Measurements from ENCODE around the gene CFAP61. TPM values are rescaled to one million over a fixed set of nuclear protein-coding genes. Genes with fewer than 3 reads are reported as not detected.

The CFAP61 gene
- total RNA-seq, 1 donor from 2014 or later = not detected

GRCh38 chr20:20219016-20219415 is 166.7 kb downstream of the CFAP61 start:
- no peak for DNase-seq (ENCODE audit: low spot score)
- peaks cover 14% of the 10 kb centered on the region for H3K27me3 Mint-ChIP-seq (ENCODE audit: low read depth)
- H3K4me3 Mint-ChIP-seq (ENCODE audit: unreplicated experiment) = no peak overlapping the region
- no peaks in the 10 kb centered on the region for H3K36me3 Mint-ChIP-seq (ENCODE audit: low read depth)
- no peaks in the 10 kb centered on the region for H3K4me1 Mint-ChIP-seq (ENCODE audit: low read depth)
- H3K27ac Mint-ChIP-seq (ENCODE audit: unreplicated experiment) = no peak overlapping the region
- no peak for TF ChIP-seq CTCF (IDR thresholded peaks at IDR 0.05)
- H3K9me3 Mint-ChIP-seq (ENCODE audit: low read depth) = peaks cover 9% of the 10 kb centered on the region

GRCh38 chr20:20220134-20220533 is 167.8 kb downstream of the CFAP61 start:
- Mint-ChIP-seq H3K27me3 (ENCODE audit: low read depth) (peaks cover 9% of the 10 kb centered on the region), H3K27ac (ENCODE audit: unreplicated experiment) (no peak overlapping the region), H3K9me3 (ENCODE audit: low read depth) (peaks cover 9% of the 10 kb centered on the region), H3K4me1 (ENCODE audit: low read depth) (peaks cover 4% of the 10 kb centered on the region), H3K36me3 (ENCODE audit: low read depth) (no peaks in the 10 kb centered on the region), H3K4me3 (ENCODE audit: unreplicated experiment) (no peak overlapping the region)
- TF ChIP-seq CTCF (IDR thresholded peaks at IDR 0.05) = no peak
- DNase-seq (ENCODE audit: low spot score) = no peak

DNA sequence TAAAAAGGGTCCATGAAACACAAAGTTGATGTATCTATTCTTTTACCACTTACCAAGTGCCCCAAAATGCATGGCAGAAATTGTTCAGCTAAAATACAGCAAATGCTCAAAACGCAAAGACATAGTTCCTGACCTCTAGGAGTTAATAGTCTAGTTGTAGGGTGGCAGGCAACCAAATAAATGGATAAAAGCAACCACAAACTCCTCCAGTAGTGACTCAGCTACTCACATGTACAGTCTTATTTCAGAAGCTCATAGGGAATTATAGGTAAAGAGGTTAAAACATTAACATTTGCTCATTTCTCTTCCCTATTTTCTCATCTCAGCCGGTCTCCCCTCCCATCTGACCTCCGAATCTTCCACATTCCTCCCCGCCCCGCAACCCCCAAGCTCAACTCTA is 171.6 kb downstream of the CFAP61 start:
- peaks cover 17% of the 10 kb centered on the region for H3K9me3 Mint-ChIP-seq (ENCODE audit: low read depth)
- H3K4me1 Mint-ChIP-seq (ENCODE audit: low read depth) = peaks cover 6% of the 10 kb centered on the region
- H3K36me3 Mint-ChIP-seq (ENCODE audit: low read depth) = no peaks in the 10 kb centered on the region
- no peak for TF ChIP-seq CTCF (IDR thresholded peaks at IDR 0.05)
- DNase-seq (ENCODE audit: low spot score) = no peak
- H3K27ac Mint-ChIP-seq (ENCODE audit: unreplicated experiment) = no peak overlapping the region
- no peak overlapping the region for H3K4me3 Mint-ChIP-seq (ENCODE audit: unreplicated experiment)
- H3K27me3 Mint-ChIP-seq (ENCODE audit: low read depth) = peaks cover 8% of the 10 kb centered on the region

GRCh38 chr20:20224806-20225205 is 172.5 kb downstream of the CFAP61 start:
- peaks cover 6% of the 10 kb centered on the region for H3K4me1 Mint-ChIP-seq (ENCODE audit: low read depth)
- H3K4me3 Mint-ChIP-seq (ENCODE audit: unreplicated experiment) = no peak overlapping the region
- H3K27ac Mint-ChIP-seq (ENCODE audit: unreplicated experiment) = no peak overlapping the region
- TF ChIP-seq CTCF (IDR thresholded peaks at IDR 0.05) = no peak
- peaks cover 8% of the 10 kb centered on the region for H3K27me3 Mint-ChIP-seq (ENCODE audit: low read depth)
- no peak for DNase-seq (ENCODE audit: low spot score)
- H3K9me3 Mint-ChIP-seq (ENCODE audit: low read depth) = peaks cover 14% of the 10 kb centered on the region
- H3K36me3 Mint-ChIP-seq (ENCODE audit: low read depth) = no peaks in the 10 kb centered on the region

DNA sequence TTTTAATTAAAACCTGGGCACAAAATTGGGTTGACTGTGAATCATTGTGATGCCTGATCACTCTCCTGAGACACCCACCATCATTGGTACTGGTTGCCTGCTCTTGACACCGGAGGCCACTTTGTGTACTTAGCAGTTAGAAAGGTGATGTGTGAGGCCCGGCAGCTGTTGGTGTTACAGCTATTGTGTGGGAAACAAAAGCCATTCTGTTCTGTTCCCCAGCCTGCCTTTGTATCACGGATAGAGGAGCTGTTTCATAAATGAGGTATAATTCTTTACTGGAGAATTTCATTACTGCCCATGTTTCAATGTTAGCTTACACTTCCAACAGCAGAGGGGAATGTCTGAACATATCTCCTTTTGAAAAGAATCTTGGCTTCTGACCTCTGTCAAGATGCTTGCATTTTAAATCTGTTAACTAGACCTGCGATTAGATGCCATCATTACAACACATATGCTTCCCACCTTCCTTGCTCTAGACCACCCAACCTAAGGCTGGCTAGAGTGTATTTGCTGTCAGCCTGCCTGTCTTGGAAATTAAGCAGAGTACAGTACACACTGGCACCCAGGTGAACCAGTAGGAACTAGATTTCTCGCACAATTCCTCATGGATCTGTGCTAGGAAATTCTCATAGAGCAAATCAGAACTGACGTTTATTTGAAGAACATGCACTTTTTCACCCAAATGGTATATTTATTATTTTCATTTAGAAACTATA is 173.2 kb downstream of the CFAP61 start:
- no peak for DNase-seq (ENCODE audit: low spot score)
- no peaks in the 10 kb centered on the region for H3K36me3 Mint-ChIP-seq (ENCODE audit: low read depth)
- peaks cover 14% of the 10 kb centered on the region for H3K9me3 Mint-ChIP-seq (ENCODE audit: low read depth)
- H3K4me1 Mint-ChIP-seq (ENCODE audit: low read depth) = peaks cover 6% of the 10 kb centered on the region
- no peak for TF ChIP-seq CTCF (IDR thresholded peaks at IDR 0.05)
- H3K4me3 Mint-ChIP-seq (ENCODE audit: unreplicated experiment) = no peak overlapping the region
- H3K27ac Mint-ChIP-seq (ENCODE audit: unreplicated experiment) = no peak overlapping the region
- peaks cover 11% of the 10 kb centered on the region for H3K27me3 Mint-ChIP-seq (ENCODE audit: low read depth)
